Measurements from ENCODE around the gene UBA1.

DNA sequence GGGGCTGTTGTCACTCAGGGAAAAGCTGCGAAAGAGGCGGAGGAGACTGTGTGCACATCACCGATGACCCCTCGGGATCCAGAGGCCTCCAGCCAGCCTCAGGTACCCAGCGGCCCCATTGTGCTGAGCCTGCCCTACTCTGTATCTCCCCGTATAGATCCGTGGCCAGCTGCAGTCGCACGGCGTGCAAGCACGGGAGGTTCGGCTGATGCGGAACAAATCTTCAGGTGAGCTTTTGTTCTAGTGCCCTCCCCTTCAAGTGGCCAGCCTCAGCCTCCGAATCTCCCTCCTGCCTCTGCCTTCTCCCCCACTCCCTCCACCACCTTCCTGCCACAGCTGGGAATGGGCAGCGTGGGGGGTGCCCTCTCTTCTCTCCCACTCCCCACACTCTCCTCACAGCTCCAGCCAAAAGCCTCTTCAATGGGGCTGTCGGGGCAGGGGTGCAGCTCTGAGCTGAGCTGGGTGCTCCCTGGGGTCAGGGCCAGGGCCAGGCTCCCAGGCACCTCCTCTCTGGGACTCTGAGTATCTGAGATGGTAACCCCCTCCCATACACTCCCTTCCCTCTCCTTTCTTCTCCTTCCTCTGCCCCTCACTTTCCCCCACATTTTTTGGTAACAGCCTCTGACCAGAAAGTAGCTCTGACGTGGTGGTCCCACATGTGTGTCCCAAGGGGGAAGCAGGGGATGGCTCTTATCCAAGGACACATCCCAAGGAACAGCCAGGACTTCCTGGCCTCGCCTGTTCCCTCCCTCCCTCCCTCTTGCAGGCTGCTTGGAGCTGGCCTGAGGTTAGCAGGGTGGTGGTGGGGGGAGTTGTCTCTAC, 20.4 kb upstream of the UBA1 start:
- TF ChIP-seq, protein P1, sequence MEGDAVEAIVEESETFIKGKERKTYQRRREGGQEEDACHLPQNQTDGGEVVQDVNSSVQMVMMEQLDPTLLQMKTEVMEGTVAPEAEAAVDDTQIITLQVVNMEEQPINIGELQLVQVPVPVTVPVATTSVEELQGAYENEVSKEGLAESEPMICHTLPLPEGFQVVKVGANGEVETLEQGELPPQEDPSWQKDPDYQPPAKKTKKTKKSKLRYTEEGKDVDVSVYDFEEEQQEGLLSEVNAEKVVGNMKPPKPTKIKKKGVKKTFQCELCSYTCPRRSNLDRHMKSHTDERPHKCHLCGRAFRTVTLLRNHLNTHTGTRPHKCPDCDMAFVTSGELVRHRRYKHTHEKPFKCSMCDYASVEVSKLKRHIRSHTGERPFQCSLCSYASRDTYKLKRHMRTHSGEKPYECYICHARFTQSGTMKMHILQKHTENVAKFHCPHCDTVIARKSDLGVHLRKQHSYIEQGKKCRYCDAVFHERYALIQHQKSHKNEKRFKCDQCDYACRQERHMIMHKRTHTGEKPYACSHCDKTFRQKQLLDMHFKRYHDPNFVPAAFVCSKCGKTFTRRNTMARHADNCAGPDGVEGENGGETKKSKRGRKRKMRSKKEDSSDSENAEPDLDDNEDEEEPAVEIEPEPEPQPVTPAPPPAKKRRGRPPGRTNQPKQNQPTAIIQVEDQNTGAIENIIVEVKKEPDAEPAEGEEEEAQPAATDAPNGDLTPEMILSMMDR (IDR thresholded peaks at IDR 0.05): no peak
- no peak for TF ChIP-seq POLR2A (IDR thresholded peaks at IDR 0.05)
